Adipocyte (in vitro differentiated cells): ENCODE data around the gene VPS25.
"Not testable (repeated sequence)": the region's sequence is repeated elsewhere in the genome, so short reads cannot be mapped to it uniquely, and the experiment has no call there.

Experiments used
- DNase-seq: peaks from one replicate; pipeline ENCODE4 v3.0.0-alpha.2; 2015; ENCODE audit warnings: low read depth
- H3K27me3 ChIP-seq: replicated peaks from 2 replicates; pipeline ENCODE4 v1.7.0; 2013; ENCODE audit warnings: mild to moderate bottlenecking, low read length, moderate library complexity; ENCODE audit not compliant: control insufficient read depth, insufficient read depth
- H3K36me3 ChIP-seq: 2 replicates; pipeline ENCODE4 v1.7.0; 2013; ENCODE audit warnings: low read length, mild to moderate bottlenecking, moderate library complexity; ENCODE audit not compliant: control insufficient read depth, insufficient read depth, severe bottlenecking
- H3K4me1 ChIP-seq: 2 replicates; pipeline ENCODE4 v1.7.0; 2013; ENCODE audit warnings: mild to moderate bottlenecking, low read length, moderate library complexity; ENCODE audit not compliant: control insufficient read depth, insufficient read depth
- H3K4me3 ChIP-seq: 2 replicates; pipeline ENCODE4 v1.7.0; 2013; ENCODE audit warnings: mild to moderate bottlenecking, low read length, moderate library complexity
- H3K9ac ChIP-seq: 2 replicates; pipeline ENCODE4 v1.7.0; 2013; ENCODE audit warnings: mild to moderate bottlenecking, low read length, moderate library complexity
- H3K9me3 ChIP-seq: 2 replicates; pipeline ENCODE4 v1.7.0; 2013; ENCODE audit warnings: mild to moderate bottlenecking, low read length, moderate library complexity; ENCODE audit not compliant: control insufficient read depth

The VPS25 gene

GRCh38 chr17:42750739-42751344 lies 22.4 kb upstream of the VPS25 start:
- DNase-seq, result no peak
- no peaks in the 10 kb centered on the region for H3K9me3 ChIP-seq
- no peak overlapping the region for H3K4me3 ChIP-seq
- no peaks in the 10 kb centered on the region for H3K27me3 ChIP-seq
- H3K36me3 ChIP-seq, result no peaks in the 10 kb centered on the region
- H3K9ac ChIP-seq, result peak overlapping the region; percentile 39
- H3K4me1 ChIP-seq, result peaks cover 55% of the 10 kb centered on the region

- no peaks in the 10 kb centered on the region for H3K36me3 ChIP-seq
- H3K4me3 ChIP-seq, result no peak overlapping the region
- no peak for DNase-seq
- no peaks in the 10 kb centered on the region for H3K9me3 ChIP-seq
- peak overlapping the region; percentile 39 for H3K9ac ChIP-seq
- H3K27me3 ChIP-seq, result no peaks in the 10 kb centered on the region
- peaks cover 55% of the 10 kb centered on the region for H3K4me1 ChIP-seq
Observed at GRCh38 chr17:42751628-42752027, 21.6 kb upstream of the VPS25 start.

- Histone ChIP-seq H3K36me3 (no peaks in the 10 kb centered on the region), H3K9ac (peak overlapping the region; percentile 40), H3K4me3 (no peak overlapping the region), H3K27me3 (no peaks in the 10 kb centered on the region), H3K9me3 (no peaks in the 10 kb centered on the region), H3K4me1 (peaks cover 32% of the 10 kb centered on the region)
- no peak for DNase-seq
Observed at GRCh38 chr17:42754782-42755181, 18.5 kb upstream of the VPS25 start.

- Histone ChIP-seq H3K36me3 (no peaks in the 10 kb centered on the region), H3K4me1 (peaks cover 21% of the 10 kb centered on the region), H3K27me3 (no peaks in the 10 kb centered on the region), H3K4me3 (peak overlapping the region; percentile 72), H3K9me3 (no peaks in the 10 kb centered on the region), H3K9ac (peak overlapping the region; percentile 79)
- DNase-seq, result no peak
Observed at GRCh38 chr17:42759982-42760651, 13.1 kb upstream of the VPS25 start.

- Histone ChIP-seq H3K9me3 (no peaks in the 10 kb centered on the region), H3K4me1 (peaks cover 19% of the 10 kb centered on the region), H3K4me3 (peak within 1 kb of the TSS; percentile 72), H3K36me3 (no peaks in the 10 kb centered on the region), H3K9ac (peak within 1 kb of the TSS; percentile 79), H3K27me3 (no peaks in the 10 kb centered on the region)
- peak; percentile 62 for DNase-seq
Observed at GRCh38 chr17:42760652-42761581, 12.3 kb upstream of the VPS25 start, which contains the start of gene RAMP2. Gene RAMP2, plus strand, starts transcription at chr17:42761227. Its CDS starts 35 bp downstream, at chr17:42761262.

- H3K9ac ChIP-seq, result peak overlapping the region; percentile 79
- peaks cover 23% of the 10 kb centered on the region for H3K4me1 ChIP-seq
- H3K36me3 ChIP-seq, result no peaks in the 10 kb centered on the region
- peak overlapping the region; percentile 72 for H3K4me3 ChIP-seq
- no peaks in the 10 kb centered on the region for H3K27me3 ChIP-seq
- H3K9me3 ChIP-seq, result no peaks in the 10 kb centered on the region
- DNase-seq, result no peak
Observed at GRCh38 chr17:42761638-42762037, 11.6 kb upstream of the VPS25 start.

GRCh38 chr17:42766124-42766523 lies 7.1 kb upstream of the VPS25 start:
- DNase-seq, result no peak
- H3K4me3 ChIP-seq, result no peak overlapping the region
- no peaks in the 10 kb centered on the region for H3K27me3 ChIP-seq
- H3K9ac ChIP-seq, result no peak overlapping the region
- H3K4me1 ChIP-seq, result peaks cover 33% of the 10 kb centered on the region
- no peaks in the 10 kb centered on the region for H3K9me3 ChIP-seq
- H3K36me3 ChIP-seq, result no peaks in the 10 kb centered on the region

GRCh38 chr17:42767512-42767911 lies 5.7 kb upstream of the VPS25 start:
- Histone ChIP-seq H3K9me3 (no peaks in the 10 kb centered on the region), H3K4me1 (peaks cover 25% of the 10 kb centered on the region), H3K4me3 (no peak overlapping the region), H3K9ac (no peak overlapping the region), H3K27me3 (no peaks in the 10 kb centered on the region), H3K36me3 (no peaks in the 10 kb centered on the region)
- DNase-seq, result no peak

- H3K27me3 ChIP-seq, H3K9ac ChIP-seq, H3K36me3 ChIP-seq, H3K9me3 ChIP-seq, DNase-seq, H3K4me3 ChIP-seq: not testable (repeated sequence)
- peaks cover 24% of the 10 kb centered on the region for H3K4me1 ChIP-seq
Observed at GRCh38 chr17:42768006-42768405, 5.2 kb upstream of the VPS25 start.

- H3K9ac ChIP-seq, H3K27me3 ChIP-seq, DNase-seq, H3K4me3 ChIP-seq, H3K9me3 ChIP-seq, H3K36me3 ChIP-seq: not testable (repeated sequence)
- H3K4me1 ChIP-seq, result peaks cover 30% of the 10 kb centered on the region
Observed at GRCh38 chr17:42769964-42770363, 3.3 kb upstream of the VPS25 start.

GRCh38 chr17:42772945-42773289 lies 332 bp upstream of the VPS25 start:
- Histone ChIP-seq H3K36me3 (peaks cover 27% of the 10 kb centered on the region), H3K9ac (peak overlapping the region; percentile 97), H3K9me3 (no peaks in the 10 kb centered on the region), H3K27me3 (no peaks in the 10 kb centered on the region), H3K4me3 (peak overlapping the region; percentile 99), H3K4me1 (peaks cover 14% of the 10 kb centered on the region)
- no peak for DNase-seq
